K562 (cell line): ENCODE results near the gene KRT72. TPM values are rescaled to one million over a fixed set of nuclear protein-coding genes. Genes with fewer than 3 reads are reported as not detected.

ENCODE experiments used
- ATAC-seq: fragments of 200-7000 bp; cut with Tn5 transposase; 3 replicates; pipeline ENCODE4 v1.9.1; 2020; ENCODE audit warnings: moderate library complexity
- BruUV-seq: library from RNA; stranded (reverse); fragments of 400-500 nt; replicated peaks from 2 replicates; lab custom pipeline; 2021; lab: Mats Ljungman, UMichigan
- CTCF ChIA-PET: fragments of 300-600 bp; formaldehyde crosslinking; extraction: SDS; loops from one replicate; lab custom pipeline; 2021; ENCODE audit warnings: low intra/inter-chr PET ratio; lab: Yijun Ruan, JAX
- POLR2A ChIA-PET: fragments of 300-600, 350-650 bp; sonication (Branson Sonifier 250); formaldehyde crosslinking; extraction: SDS; loops from one replicate; lab custom pipeline; 2021; ENCODE audit warnings: antibody characterized with exemption, inconsistent platforms; lab: Yijun Ruan, JAX
- DNase-seq, 4 experiments: peaks; one replicate each; pipeline versions ENCODE4 v3.0.0 to v3.0.0-alpha.2; 2011 to 2018; ENCODE audit warnings: low spot score in 3 of 4, mixed read lengths in 3 of 4; ENCODE audit errors: extremely low read depth in 1 of 4
- FAIRE-seq: peaks from 2 replicates; lab custom pipeline; 2011; peaks lifted over from hg19 to GRCh38; lab: Jason Lieb, UNC
- H2AFZ ChIP-seq: 2 replicates; pipeline ENCODE4 v1.6.0; 2011; ENCODE audit warnings: low read depth, low read length, control low read depth, inconsistent platforms
- H3K27ac ChIP-seq: fragments of 200-600 bp; 3 replicates; pipeline ENCODE4 v1.8.0; 2011; ENCODE audit warnings: low read depth, mild to moderate bottlenecking, control low read depth, inconsistent platforms, low read length, moderate library complexity, mixed read lengths; ENCODE audit errors: extremely low read depth
- H3K27me3 ChIP-seq, 2 experiments: fragments of 300-600 bp in 1 of 2; 2 replicates in 1 of 2; 3 replicates in 1 of 2; pipeline versions ENCODE4 v1.6.0 to v1.8.0; 2011; ENCODE audit warnings: inconsistent platforms in 2 of 2, low read length in 2 of 2, mild to moderate bottlenecking in 1 of 2, mixed read lengths in 1 of 2, moderate library complexity in 1 of 2; ENCODE audit not compliant: control insufficient read depth in 2 of 2, insufficient read depth in 2 of 2
- H3K36me3 ChIP-seq: fragments of 300-600 bp; 3 replicates; pipeline ENCODE4 v1.8.0; 2011; ENCODE audit warnings: mild to moderate bottlenecking, low read length, inconsistent platforms; ENCODE audit not compliant: control insufficient read depth, insufficient read depth
- H3K4me1 ChIP-seq, 2 experiments: fragments of 200-600 bp in 1 of 2; replicated peaks in 1 of 2; 2 replicates in 1 of 2; 3 replicates in 1 of 2; pipeline versions ENCODE4 v1.5.1 to v1.8.0; 2011; ENCODE audit warnings: inconsistent platforms in 2 of 2, low read length in 2 of 2, mild to moderate bottlenecking in 1 of 2, mixed read lengths in 1 of 2, moderate library complexity in 1 of 2; ENCODE audit not compliant: control insufficient read depth in 2 of 2, insufficient read depth in 2 of 2
- H3K4me2 ChIP-seq: 2 replicates; pipeline ENCODE4 v1.6.1; 2011; ENCODE audit warnings: low read length, control low read depth, inconsistent platforms, mixed read lengths; ENCODE audit not compliant: insufficient read depth
- H3K4me3 ChIP-seq: fragments of 200-600 bp; sonication (generic), shearing (Covaris generic); 2 replicates; pipeline ENCODE4 v1.5.1; 2016; ENCODE audit warnings: control low read depth, inconsistent platforms
- H3K79me2 ChIP-seq: fragments of 200-600 bp; 3 replicates; pipeline ENCODE4 v1.8.0; 2011; ENCODE audit warnings: low read length, inconsistent platforms; ENCODE audit not compliant: control insufficient read depth, insufficient read depth
- H3K9ac ChIP-seq, 2 experiments: 2 replicates each; pipeline versions ENCODE4 v1.6.0 to v1.6.1; 2011; ENCODE audit warnings: low read depth in 2 of 2, low read length in 2 of 2, control low read depth in 1 of 2, inconsistent platforms in 1 of 2, mild to moderate bottlenecking in 1 of 2, mixed read lengths in 1 of 2; ENCODE audit not compliant: insufficient read depth in 1 of 2
- H3K9me1 ChIP-seq: one replicate; pipeline ENCODE4 v1.6.0; 2011; ENCODE audit warnings: inconsistent platforms, mild to moderate bottlenecking, low read length, moderate library complexity; ENCODE audit not compliant: control insufficient read depth, insufficient read depth
- H3K9me3 ChIP-seq: replicated peaks from 2 replicates; pipeline ENCODE4 v1.5.1; 2011; ENCODE audit warnings: low read depth, low read length, inconsistent platforms; ENCODE audit not compliant: control insufficient read depth, insufficient read depth
- H4K20me1 ChIP-seq: replicated peaks from 2 replicates; pipeline ENCODE4 v1.6.1; 2011; ENCODE audit warnings: low read length, inconsistent platforms, mixed read lengths; ENCODE audit not compliant: control insufficient read depth, insufficient read depth
- CBX1 ChIP-seq: sonication (generic); IDR thresholded peaks from 2 replicates; pipeline ENCODE4 v1.6.1; 2016; ENCODE audit warnings: antibody characterized with exemption, low read depth, mild to moderate bottlenecking
- CBX2 ChIP-seq: fragments of 200-600 bp; sonication (generic); IDR thresholded peaks from one replicate; pipeline ENCODE4 v1.6.1; 2012; ENCODE audit warnings: mild to moderate bottlenecking, low read length, inconsistent platforms; ENCODE audit not compliant: insufficient read depth, poor library complexity, severe bottlenecking
- HDAC3 ChIP-seq: fragments of 450-650 bp; IDR thresholded peaks from 2 replicates; pipeline ENCODE4 v1.6.1; 2018; ENCODE audit warnings: borderline replicate concordance, mild to moderate bottlenecking, moderate library complexity; ENCODE audit not compliant: partially characterized antibody
- HOXB6 ChIP-seq: fragments of 250-450 bp; sonication (Bioruptor Pico); IDR thresholded peaks from 2 replicates; pipeline ENCODE4 v1.5.1; 2022; ENCODE audit warnings: mild to moderate bottlenecking, borderline replicate concordance
- NFIC ChIP-seq: fragments of 450-650 bp; IDR thresholded peaks from 2 replicates; pipeline ENCODE4 v1.6.1; 2017; ENCODE audit warnings: mild to moderate bottlenecking, inconsistent platforms
- NONO ChIP-seq, 2 experiments: fragments of 200-400 bp in 1 of 2; fragments of 450-650 bp in 1 of 2; formaldehyde crosslinking in 1 of 2; IDR thresholded peaks; 2 replicates each; pipeline ENCODE4 v1.6.1; 2017; ENCODE audit warnings: low read depth in 2 of 2, mild to moderate bottlenecking in 2 of 2, moderate library complexity in 2 of 2, low read length in 1 of 2
- PCBP2 ChIP-seq: fragments of 200-400 bp; formaldehyde crosslinking; IDR thresholded peaks from 2 replicates; pipeline ENCODE4 v1.6.1; 2018; ENCODE audit warnings: low read length, low read depth, mild to moderate bottlenecking, moderate library complexity; ENCODE audit not compliant: poor library complexity, severe bottlenecking
- POU5F1 ChIP-seq: fragments of 150-350 bp; IDR thresholded peaks from 2 replicates; pipeline ENCODE4 v1.6.1; 2014; ENCODE audit warnings: borderline replicate concordance, low read length, low read depth, mild to moderate bottlenecking; ENCODE audit not compliant: partially characterized antibody
- RCOR1 ChIP-seq, 2 experiments: IDR thresholded peaks; 2 replicates each; pipeline ENCODE4 v1.6.1; 2012; ENCODE audit warnings: low read depth in 2 of 2, low read length in 2 of 2, borderline replicate concordance in 1 of 2, improper control_type of control experiment in 1 of 2
- ZFP36 ChIP-seq: fragments of 150-350 bp; IDR thresholded peaks from 2 replicates; pipeline ENCODE4 v1.6.1; 2018; ENCODE audit warnings: low read length, low read depth; ENCODE audit not compliant: partially characterized antibody
- ZKSCAN3 ChIP-seq: fragments of 250-450 bp; sonication (Bioruptor Pico); IDR thresholded peaks from 2 replicates; pipeline ENCODE4 v1.4.0; 2020
- ZNF589 ChIP-seq: fragments of 200-800 bp; sonication (Bioruptor generic); IDR thresholded peaks from 2 replicates; pipeline ENCODE4 v1.6.1; 2016; ENCODE audit warnings: low read depth, missing genetic modification characterization, missing compliant biosample characterization
- ZNF695 ChIP-seq: fragments of 450-650 bp; formaldehyde crosslinking; IDR thresholded peaks from 2 replicates; pipeline ENCODE4 v1.4.0; 2020; ENCODE audit warnings: mild to moderate bottlenecking, moderate library complexity
- ZNF778 ChIP-seq: fragments of 450-650 bp; formaldehyde crosslinking; IDR thresholded peaks from 2 replicates; pipeline ENCODE4 v1.4.0; 2020; ENCODE audit warnings: mild to moderate bottlenecking, moderate library complexity
- WGBS: fragments of 100-300 bp; shearing (Covaris generic); methylation state at CpG from one replicate; pipeline ENCODE4 v1.1.6; 2016; ENCODE audit warnings: low coverage, mixed read lengths; ENCODE audit not compliant: insufficient coverage; ENCODE audit errors: missing lambda C conversion rate; 5-methylcytosine and 5-hydroxymethylcytosine counted together
- in situ Hi-C: fragments of 300-500 bp; cut with MboI; formaldehyde crosslinking; loops from 4 replicates; pipeline ENCODE4 v1.15.0; 2018; ENCODE audit warnings: inconsistent platforms, mixed read lengths
- intact Hi-C: fragments of 100-400 bp; cut with micrococcal nuclease; formaldehyde crosslinking; loops from 2 replicates; pipeline ENCODE4 v1.14.2; 2022
- polyA plus RNA-seq, 8 experiments: library from polyadenylated mRNA; depleted of rRNA in 4 of 8; stranded (reverse) in 5 of 8; unstranded in 3 of 8; fragments of >200 nt; fragmentation: Nextera tagmentation in 2 of 8; fragmentation: Illumina TruSeq in 1 of 8; extraction: Ambion mirVana in 2 of 8; extraction: Trizol in 1 of 8; gene quantifications; 2 replicates each; pipeline versions ENCODE4 v1.2.1 to v1.2.3, GENCODE V29; 2011 to 2014; ENCODE audit warnings: inconsistent platforms in 1 of 8, missing spikeins in 1 of 8
- total RNA-seq, 7 experiments: library from RNA; depleted of rRNA in 6 of 7; stranded (reverse); fragments of >200 nt in 6 of 7; fragmentation: Illumina TruSeq in 2 of 7; extraction: Trizol in 2 of 7; gene quantifications; 2 replicates each; pipeline versions ENCODE4 v1.2.1 to v1.2.3, GENCODE V29; 2011 to 2021; ENCODE audit warnings: low replicate concordance in 1 of 7

Gene KRT72
- total and polyA plus RNA-seq, 9 of the 15 experiments (the other 6 are each of a cell fraction or from before 2014, with no cell fraction given): not detected

- FAIRE-seq (no peak), DNase-seq (no peak), ATAC-seq (no peak)
- in situ Hi-C loops (loop anchor here (5.0 kb wide), 1 partner anchor 285 kb away; no protein-coding TSS in a partner anchor), intact Hi-C loops (loop anchor here (2.0 to 10.0 kb wide), 4 partner anchors 112 to 428 kb away; no protein-coding TSS in a partner anchor)
- CTCF ChIA-PET: interaction anchor here (0.5 to 4.5 kb wide), 7 partner anchors 283 to 399 kb away, joined by 3 to 49 read pairs (median 6); no protein-coding TSS in a partner anchor
- Histone ChIP-seq H3K27ac (no peak overlapping the region), H3K36me3 (no peaks in the 10 kb centered on the region), H3K4me1 (peaks cover 0 to 3% of the 10 kb centered on the region in 2 experiments; a peak in 1 of 5 replicates), H3K4me2 (no peak overlapping the region), H3K9me1 (no peaks in the 10 kb centered on the region), H3K27me3 (peaks cover 15 to 41% of the 10 kb centered on the region in 2 experiments; a peak in 4 of 5 replicates), H2AFZ (no peak overlapping the region), H3K79me2 (no peaks in the 10 kb centered on the region), H3K9me3 (no peaks in the 10 kb centered on the region), H3K9ac (no peak overlapping the region), H4K20me1 (peaks cover 5% of the 10 kb centered on the region), H3K4me3 (no peak overlapping the region)
- no TSS peak for BruUV-seq
- no peak for TF ChIP-seq ZNF778 (CRISPR knock-in tag)
- peak; percentile 89 for TF ChIP-seq ZFP36
- 5% methylated on average over 2 of the region's 2 CpGs for WGBS
- POLR2A ChIA-PET: interaction anchor here (0.7 kb wide), 1 partner anchor 531 kb away, joined by 3 read pairs; no protein-coding TSS in a partner anchor
Measured at GRCh38 chr12:52582486-52582885, 18.8 kb downstream of the KRT72 start.

- no peak overlapping the region for H3K9ac ChIP-seq
- ChIA-PET CTCF (interaction anchor here (4.5 kb wide), 1 partner anchor 298 kb away, joined by 49 read pairs; no protein-coding TSS in a partner anchor), POLR2A (interaction anchor here (0.6 to 0.8 kb wide), 3 partner anchors 11 to 556 kb away, joined by 3 read pairs; no protein-coding TSS in a partner anchor)
- no peaks in the 10 kb centered on the region for H3K79me2 ChIP-seq
- FAIRE-seq (no peak), ATAC-seq (no peak), DNase-seq (no peak)
- no peaks in the 10 kb centered on the region for H3K36me3 ChIP-seq
- no peak overlapping the region for H3K4me3 ChIP-seq
- H3K27me3 ChIP-seq: peaks cover 21 to 42% of the 10 kb centered on the region in 2 experiments
- no peaks in the 10 kb centered on the region for H3K9me1 ChIP-seq
- H4K20me1 ChIP-seq: peaks cover 5% of the 10 kb centered on the region
- no peaks in the 10 kb centered on the region for H3K9me3 ChIP-seq
- WGBS: 0% methylated on average over 6 of the region's 6 CpGs
- no TSS peak for BruUV-seq
- intact Hi-C loops: loop anchor here (10.0 kb wide), 3 partner anchors 113 to 427 kb away; no protein-coding TSS in a partner anchor
- H2AFZ ChIP-seq: no peak overlapping the region
- H3K4me2 ChIP-seq: no peak overlapping the region
- H3K4me1 ChIP-seq: no peaks in the 10 kb centered on the region
- no peak overlapping the region for H3K27ac ChIP-seq
- in situ Hi-C loops: loop anchor here (5.0 kb wide), 1 partner anchor 286 kb away; no protein-coding TSS in a partner anchor
- no peak for TF ChIP-seq HOXB6
- TF ChIP-seq ZNF589 (CRISPR knock-in tag): no peak
- no peak for TF ChIP-seq PCBP2
- TF ChIP-seq RCOR1 (IDR thresholded peaks at IDR 0.05; ENCODE audit: borderline replicate concordance in 1 of 2, low read depth in 2 of 2, low read length in 2 of 2): no peak
- no peak for TF ChIP-seq ZKSCAN3 (CRISPR knock-in tag)
- no peak for TF ChIP-seq HDAC3
- no peak for TF ChIP-seq NONO (IDR thresholded peaks at IDR 0.05; ENCODE audit: low read depth in 2 of 2, low read length in 1 of 2)
- TF ChIP-seq CBX1: no peak
- TF ChIP-seq POU5F1: no peak
- TF ChIP-seq NFIC: no peak
- TF ChIP-seq CBX2: no peak
- TF ChIP-seq ZNF695 (CRISPR knock-in tag): no peak
Measured at GRCh38 chr12:52581481-52581880, 19.8 kb downstream of the KRT72 start.
